ENCODE measurements around the gene FOXI3. TPM values are rescaled to one million over a fixed set of nuclear protein-coding genes. Genes with fewer than 3 reads are reported as not detected.

Gene FOXI3
- total RNA-seq, 1 donor from 2014 or later, result 0.34 TPM

Other genes starting within 250 kb of the FOXI3 start
- 129 TPM for gene EIF2AK3, start 174.8 kb upstream of the FOXI3 start, total RNA-seq (ENCODE audit: unreplicated experiment)
- gene RPIA, start 239.0 kb upstream of the FOXI3 start, total RNA-seq (ENCODE audit: unreplicated experiment), result 8.1 TPM

All from glutamatergic neuron (in vitro differentiated cells).